ENCODE data around the gene CD164L2. TPM values are rescaled to one million over a fixed set of nuclear protein-coding genes. Genes with fewer than 3 reads are reported as not detected.
A peak's percentile ranks its signal among the peaks of the same experiment; 100 is the strongest.

The CD164L2 gene
- total RNA-seq, 2 donors from 2014 or later, result 1.6 to 1.8 TPM

DNA sequence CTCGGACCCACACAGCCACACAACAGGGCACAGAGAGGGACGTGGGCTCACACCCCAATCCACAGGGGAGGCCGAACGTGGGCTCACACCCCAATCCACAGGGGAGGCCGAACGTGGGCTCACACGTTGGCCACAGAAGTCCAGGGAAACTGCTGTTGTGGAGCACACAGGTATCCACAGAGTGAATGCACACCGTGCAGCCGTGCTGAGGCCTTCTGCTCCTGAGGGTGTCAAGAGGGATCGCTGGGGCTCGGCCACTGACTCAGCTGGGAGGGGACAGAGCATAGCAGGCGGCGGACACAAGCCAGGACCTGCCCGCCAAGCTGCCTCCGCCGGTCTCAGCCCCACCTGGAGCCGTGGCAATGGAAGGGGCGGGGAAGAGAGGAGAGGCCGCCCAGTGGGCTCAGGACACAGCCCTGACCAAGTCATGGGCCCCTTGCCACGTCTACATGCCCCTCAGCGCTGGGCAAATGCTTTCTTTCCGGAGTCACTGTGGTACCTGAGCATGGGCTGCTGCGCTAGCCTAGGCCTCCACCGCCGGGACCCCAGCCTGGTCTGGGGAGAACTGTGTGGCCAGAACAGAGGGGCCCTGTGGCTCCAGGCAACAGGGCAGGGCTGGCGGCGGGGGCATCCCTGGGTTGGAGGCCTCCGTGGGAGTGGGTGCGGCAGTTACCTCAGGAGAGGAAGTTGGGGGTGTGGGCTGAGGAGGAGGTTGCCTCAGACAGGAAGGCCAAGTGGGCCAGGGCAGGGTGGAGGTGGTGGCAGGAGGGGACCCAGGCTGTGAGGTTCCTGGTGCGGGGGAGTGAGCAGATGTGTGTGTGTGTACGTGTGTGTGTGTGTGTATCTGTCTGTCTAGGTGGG is 40.1 kb downstream of the CD164L2 start:
- TF ChIP-seq CTCF (conservative IDR thresholded peaks at IDR 0.05), result no peak
- Mint-ChIP-seq H3K4me1 (peaks cover 27% of the 10 kb centered on the region), H3K27ac (no peak overlapping the region), H3K9me3 (no peaks in the 10 kb centered on the region), H3K36me3 (ENCODE audit: low read depth) (peaks cover 4% of the 10 kb centered on the region), H3K27me3 (ENCODE audit: insufficient read depth) (no peaks in the 10 kb centered on the region), H3K4me3 (no peak overlapping the region)
- no peaks in the 10 kb centered on the region for H3K4me1 ChIP-seq (ENCODE audit: control insufficient read depth, insufficient read depth, low read length)
- H3K9ac ChIP-seq (ENCODE audit: extremely low read depth, low read length, poor library complexity, severe bottlenecking), result no peak overlapping the region
- H3K27ac ChIP-seq (ENCODE audit: low read depth, low read length), result no peak overlapping the region
- no peaks in the 10 kb centered on the region for H3K9me3 ChIP-seq (ENCODE audit: control insufficient read depth, low read length)
- no peak overlapping the region for H3K4me3 ChIP-seq (ENCODE audit: low read length)
- no peaks in the 10 kb centered on the region for H3K27me3 ChIP-seq (ENCODE audit: control insufficient read depth, insufficient read depth, low read length, poor library complexity, severe bottlenecking)
- DNase-seq, result peak; percentile 79
- WGBS, 2 experiments (ENCODE audit: insufficient coverage in 1 of 2, insufficient read length in 1 of 2), result 79% methylated on average over 6 to 31 of the region's 31 CpGs
- no peaks in the 10 kb centered on the region for H3K36me3 ChIP-seq (ENCODE audit: control insufficient read depth, insufficient read depth, low read length)

GRCh38 chr1:27342391-27342777 is 40.7 kb downstream of the CD164L2 start:
- Mint-ChIP-seq H3K36me3 (ENCODE audit: low read depth) (peaks cover 4% of the 10 kb centered on the region), H3K27ac (no peak overlapping the region), H3K4me3 (peak overlapping the region; percentile 43), H3K27me3 (ENCODE audit: insufficient read depth) (no peaks in the 10 kb centered on the region), H3K9me3 (no peaks in the 10 kb centered on the region), H3K4me1 (peaks cover 27% of the 10 kb centered on the region)
- 85% methylated on average over 8 of the region's 8 CpGs; no CpG with 5 or more reads in 1 of the 2 experiments for WGBS, 2 experiments (ENCODE audit: insufficient coverage in 1 of 2, insufficient read length in 1 of 2)
- Histone ChIP-seq H3K36me3 (ENCODE audit: control insufficient read depth, insufficient read depth, low read length) (no peaks in the 10 kb centered on the region), H3K27ac (ENCODE audit: low read depth, low read length) (no peak overlapping the region), H3K9me3 (ENCODE audit: control insufficient read depth, low read length) (no peaks in the 10 kb centered on the region), H3K9ac (ENCODE audit: extremely low read depth, low read length, poor library complexity, severe bottlenecking) (no peak overlapping the region), H3K4me1 (ENCODE audit: control insufficient read depth, insufficient read depth, low read length) (no peaks in the 10 kb centered on the region), H3K4me3 (ENCODE audit: low read length) (no peak overlapping the region), H3K27me3 (ENCODE audit: control insufficient read depth, insufficient read depth, low read length, poor library complexity, severe bottlenecking) (no peaks in the 10 kb centered on the region)
- peak; percentile 58 for DNase-seq
- TF ChIP-seq CTCF (conservative IDR thresholded peaks at IDR 0.05), result no peak

GRCh38 chr1:27341525-27342252 is 41.4 kb downstream of the CD164L2 start, which contains the start of gene SYTL1:
Gene SYTL1 (plus strand): TSS chr1:27342022. CDS start chr1:27345335, 3,313 bp downstream.
- no peak within 1 kb of the TSS for H3K9ac ChIP-seq (ENCODE audit: extremely low read depth, low read length, poor library complexity, severe bottlenecking)
- no peak within 1 kb of the TSS for H3K27ac ChIP-seq (ENCODE audit: low read depth, low read length)
- peaks cover 5% of the 10 kb centered on the region for H3K36me3 Mint-ChIP-seq (ENCODE audit: low read depth)
- H3K9me3 Mint-ChIP-seq, result no peaks in the 10 kb centered on the region
- no peaks in the 10 kb centered on the region for H3K27me3 Mint-ChIP-seq (ENCODE audit: insufficient read depth)
- no peaks in the 10 kb centered on the region for H3K4me1 ChIP-seq (ENCODE audit: control insufficient read depth, insufficient read depth, low read length)
- H3K4me3 ChIP-seq (ENCODE audit: low read length), result peak within 1 kb of the TSS; percentile 51
- TF ChIP-seq CTCF (conservative IDR thresholded peaks at IDR 0.05), result no peak
- H3K9me3 ChIP-seq (ENCODE audit: control insufficient read depth, low read length), result no peaks in the 10 kb centered on the region
- H3K4me3 Mint-ChIP-seq, result peak within 1 kb of the TSS; percentile 43
- no peaks in the 10 kb centered on the region for H3K36me3 ChIP-seq (ENCODE audit: control insufficient read depth, insufficient read depth, low read length)
- DNase-seq, result peak; percentile 88
- H3K4me1 Mint-ChIP-seq, result peaks cover 27% of the 10 kb centered on the region
- no peaks in the 10 kb centered on the region for H3K27me3 ChIP-seq (ENCODE audit: control insufficient read depth, insufficient read depth, low read length, poor library complexity, severe bottlenecking)
- 35 to 47% methylated on average over 11 to 22 of the region's 22 CpGs for WGBS, 2 experiments (ENCODE audit: insufficient coverage in 1 of 2, insufficient read length in 1 of 2)
- peak within 1 kb of the TSS; percentile 76 for H3K27ac Mint-ChIP-seq

Data from endodermal cell (in vitro differentiated cells).